KMS-11 (cell line): Measurements from ENCODE around the gene PHLDB2.

Experiments used
- H2AFZ ChIP-seq: fragments of 200-600 bp; sonication (generic); 2 replicates; pipeline ENCODE4 v1.6.1; 2016; ENCODE audit warnings: antibody characterized with exemption, mixed run types, low read depth
- H3K27ac ChIP-seq: fragments of 200-600 bp; sonication (generic); 2 replicates; pipeline ENCODE4 v1.6.1; 2016; ENCODE audit warnings: mild to moderate bottlenecking, mixed run types
- H3K27me3 ChIP-seq: fragments of 200-600 bp; sonication (generic); 2 replicates; pipeline ENCODE4 v1.6.1; 2017; ENCODE audit warnings: mild to moderate bottlenecking, low read depth, mixed run types, moderate library complexity; ENCODE audit not compliant: insufficient read depth
- H3K36me3 ChIP-seq: fragments of 200-600 bp; sonication (generic); 2 replicates; pipeline ENCODE4 v1.6.1; 2017; ENCODE audit warnings: mild to moderate bottlenecking, mixed run types; ENCODE audit not compliant: insufficient read depth
- H3K4me1 ChIP-seq: fragments of 200-600 bp; sonication (generic); 2 replicates; pipeline ENCODE4 v1.6.1; 2016; ENCODE audit warnings: mild to moderate bottlenecking, low read depth, mixed run types; ENCODE audit not compliant: poor library complexity, severe bottlenecking
- H3K4me2 ChIP-seq: fragments of 200-600 bp; sonication (generic); 2 replicates; pipeline ENCODE4 v1.7.0; 2016; ENCODE audit warnings: mild to moderate bottlenecking, mixed run types
- H3K4me3 ChIP-seq: fragments of 200-600 bp; sonication (generic); IDR thresholded peaks from 2 replicates; pipeline ENCODE4 v1.6.1; 2017; ENCODE audit warnings: low read depth, low read length, mixed read lengths; ENCODE audit not compliant: insufficient read depth
- H3K79me2 ChIP-seq: fragments of 200-600 bp; sonication (generic); 2 replicates; pipeline ENCODE4 v1.6.1; 2016; ENCODE audit warnings: low read depth, mixed run types; ENCODE audit not compliant: insufficient read depth
- H3K9ac ChIP-seq: fragments of 200-600 bp; sonication (generic); 2 replicates; pipeline ENCODE4 v1.6.1; 2016; ENCODE audit warnings: mild to moderate bottlenecking, mixed run types
- H4K20me1 ChIP-seq: fragments of 200-600 bp; sonication (generic); 2 replicates; pipeline ENCODE4 v1.6.1; 2016; ENCODE audit warnings: mild to moderate bottlenecking, mixed run types; ENCODE audit not compliant: insufficient read depth
- TF ChIP-seq, protein P1 (sequence below): fragments of 200-600 bp; sonication (generic); conservative IDR thresholded peaks from 2 replicates; pipeline ENCODE4 v1.6.1; 2017; ENCODE audit warnings: low read depth, mild to moderate bottlenecking, antibody characterized with exemption, low read length, moderate library complexity, mixed read lengths

The PHLDB2 gene

GRCh38 chr3:111919370-111920065 lies 60.5 kb downstream of the PHLDB2 start:
- H3K9ac ChIP-seq: no peak overlapping the region
- no peaks in the 10 kb centered on the region for H3K79me2 ChIP-seq
- H2AFZ ChIP-seq: no peak overlapping the region
- H3K27me3 ChIP-seq: no peaks in the 10 kb centered on the region
- TF ChIP-seq, protein P1, sequence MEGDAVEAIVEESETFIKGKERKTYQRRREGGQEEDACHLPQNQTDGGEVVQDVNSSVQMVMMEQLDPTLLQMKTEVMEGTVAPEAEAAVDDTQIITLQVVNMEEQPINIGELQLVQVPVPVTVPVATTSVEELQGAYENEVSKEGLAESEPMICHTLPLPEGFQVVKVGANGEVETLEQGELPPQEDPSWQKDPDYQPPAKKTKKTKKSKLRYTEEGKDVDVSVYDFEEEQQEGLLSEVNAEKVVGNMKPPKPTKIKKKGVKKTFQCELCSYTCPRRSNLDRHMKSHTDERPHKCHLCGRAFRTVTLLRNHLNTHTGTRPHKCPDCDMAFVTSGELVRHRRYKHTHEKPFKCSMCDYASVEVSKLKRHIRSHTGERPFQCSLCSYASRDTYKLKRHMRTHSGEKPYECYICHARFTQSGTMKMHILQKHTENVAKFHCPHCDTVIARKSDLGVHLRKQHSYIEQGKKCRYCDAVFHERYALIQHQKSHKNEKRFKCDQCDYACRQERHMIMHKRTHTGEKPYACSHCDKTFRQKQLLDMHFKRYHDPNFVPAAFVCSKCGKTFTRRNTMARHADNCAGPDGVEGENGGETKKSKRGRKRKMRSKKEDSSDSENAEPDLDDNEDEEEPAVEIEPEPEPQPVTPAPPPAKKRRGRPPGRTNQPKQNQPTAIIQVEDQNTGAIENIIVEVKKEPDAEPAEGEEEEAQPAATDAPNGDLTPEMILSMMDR: no peak
- H3K4me3 ChIP-seq: no peak overlapping the region
- H4K20me1 ChIP-seq: no peaks in the 10 kb centered on the region
- H3K36me3 ChIP-seq: no peaks in the 10 kb centered on the region
- H3K27ac ChIP-seq: no peak overlapping the region
- H3K4me1 ChIP-seq: no peaks in the 10 kb centered on the region
- H3K4me2 ChIP-seq: no peak overlapping the region

DNA sequence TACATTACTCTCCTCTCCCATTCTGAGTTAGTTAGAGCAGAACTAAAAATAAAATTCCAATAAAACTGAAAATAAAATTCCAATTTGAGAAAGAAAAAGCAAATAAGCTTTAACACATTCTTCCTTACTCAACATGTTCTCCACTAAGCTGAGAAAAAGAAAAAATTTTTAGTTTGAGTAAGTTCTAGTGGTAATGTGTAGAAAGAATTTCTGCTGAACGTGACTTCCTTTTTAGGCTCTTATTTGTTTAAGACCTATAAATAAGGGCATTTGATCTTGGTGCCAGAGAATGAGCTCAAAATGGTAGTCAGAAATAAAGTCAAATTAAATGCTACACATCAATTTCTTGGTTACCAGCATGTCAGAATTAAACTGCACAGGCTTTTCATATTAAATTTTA lies 62.1 kb downstream of the PHLDB2 start:
- Histone ChIP-seq H2AFZ (no peak overlapping the region), H3K36me3 (no peaks in the 10 kb centered on the region), H4K20me1 (no peaks in the 10 kb centered on the region), H3K79me2 (no peaks in the 10 kb centered on the region), H3K9ac (no peak overlapping the region), H3K4me2 (no peak overlapping the region), H3K27ac (no peak overlapping the region), H3K4me3 (no peak overlapping the region), H3K27me3 (no peaks in the 10 kb centered on the region), H3K4me1 (no peaks in the 10 kb centered on the region)
- TF ChIP-seq, protein P1: no peak

DNA sequence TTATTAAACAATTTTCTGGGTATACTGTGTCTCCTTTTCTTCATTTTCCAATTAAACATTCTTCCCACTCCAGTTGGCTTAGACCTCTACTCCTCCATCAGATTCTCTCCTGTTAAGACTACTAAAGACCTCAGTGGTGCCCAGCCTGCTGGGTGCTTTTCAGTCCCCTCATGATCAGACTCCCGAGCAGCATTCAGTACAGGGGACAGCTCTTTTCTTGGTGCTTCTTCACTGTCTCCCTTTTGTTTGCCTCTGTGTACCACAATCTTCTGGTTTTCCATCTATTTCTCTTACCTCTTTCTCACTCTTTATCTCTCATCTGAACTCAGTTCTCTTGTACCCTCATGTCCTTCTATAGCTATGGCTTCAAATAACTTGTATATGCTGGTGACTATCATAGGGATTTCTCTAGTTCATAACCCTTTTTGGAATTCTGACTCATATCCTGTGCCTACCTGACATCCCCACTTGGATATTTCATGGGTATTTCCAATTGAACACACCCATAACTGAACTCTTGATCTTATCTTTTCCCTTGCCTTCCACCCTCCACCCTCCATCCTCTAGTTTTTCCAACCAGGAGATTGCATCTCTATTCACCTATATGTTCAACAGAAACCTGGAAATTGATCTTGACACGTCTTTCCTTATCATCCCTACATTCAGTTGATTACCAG lies 64.2 kb downstream of the PHLDB2 start:
- H3K4me1 ChIP-seq: peaks cover under 1% of the 10 kb centered on the region
- H2AFZ ChIP-seq: no peak overlapping the region
- H3K4me3 ChIP-seq: no peak overlapping the region
- no peak overlapping the region for H3K9ac ChIP-seq
- TF ChIP-seq, protein P1: no peak
- no peaks in the 10 kb centered on the region for H4K20me1 ChIP-seq
- no peak overlapping the region for H3K4me2 ChIP-seq
- H3K27ac ChIP-seq: no peak overlapping the region
- H3K36me3 ChIP-seq: no peaks in the 10 kb centered on the region
- no peaks in the 10 kb centered on the region for H3K79me2 ChIP-seq
- H3K27me3 ChIP-seq: no peaks in the 10 kb centered on the region

DNA sequence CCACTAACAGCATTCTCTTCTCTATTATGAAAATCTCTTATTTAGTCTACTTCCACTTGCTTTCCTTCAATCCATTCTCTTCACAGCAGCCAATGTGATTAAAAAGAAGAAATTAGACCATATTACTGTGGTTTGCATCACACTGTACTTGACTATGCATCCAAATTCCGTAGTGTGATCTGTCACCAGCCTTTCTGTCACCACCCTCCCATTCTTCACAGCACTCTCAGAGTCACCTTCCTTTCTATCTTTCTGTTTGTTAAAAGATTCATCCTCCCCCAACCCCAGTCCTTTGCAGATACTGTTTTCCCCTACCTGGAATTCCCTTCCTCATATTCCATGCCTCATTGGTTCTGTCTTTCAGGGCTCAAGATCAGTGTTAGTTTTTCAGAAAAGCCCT lies 64.7 kb downstream of the PHLDB2 start:
- Histone ChIP-seq H3K4me2 (no peak overlapping the region), H2AFZ (no peak overlapping the region), H3K27ac (no peak overlapping the region), H3K79me2 (no peaks in the 10 kb centered on the region), H3K9ac (no peak overlapping the region), H3K27me3 (no peaks in the 10 kb centered on the region), H3K4me1 (peaks cover 6% of the 10 kb centered on the region), H3K36me3 (no peaks in the 10 kb centered on the region), H4K20me1 (no peaks in the 10 kb centered on the region), H3K4me3 (no peak overlapping the region)
- TF ChIP-seq, protein P1: no peak
